Suprapubic skin (tissue), 4 donors: ENCODE data around the gene FAM228A. TPM values are rescaled to one million over a fixed set of nuclear protein-coding genes. Genes with fewer than 3 reads are reported as not detected.
"Not testable (repeated sequence)": the region's sequence is repeated elsewhere in the genome, so short reads cannot be mapped to it uniquely, and the experiment has no call there.

ENCODE experiments used
- DNase-seq, 2 donors: peaks; one replicate each; pipeline ENCODE4 v3.0.0-alpha.2; 2019; ENCODE audit warnings: low spot score in 2 of 2
- H3K27ac ChIP-seq: fragments of 200-600 bp; sonication (generic); one replicate; pipeline ENCODE4 v1.5.1; 2019
- H3K27me3 ChIP-seq: fragments of 200-600 bp; sonication (generic); one replicate; pipeline ENCODE4 v1.5.1; 2019
- H3K36me3 ChIP-seq: fragments of 200-600 bp; sonication (generic); one replicate; pipeline ENCODE4 v1.5.1; 2019
- H3K4me1 ChIP-seq: fragments of 200-600 bp; sonication (generic); one replicate; pipeline ENCODE4 v1.5.1; 2019
- H3K4me3 ChIP-seq: fragments of 200-600 bp; sonication (generic); one replicate; pipeline ENCODE4 v1.5.1; 2019; ENCODE audit warnings: mild to moderate bottlenecking
- H3K9me3 ChIP-seq: fragments of 200-600 bp; sonication (generic); one replicate; pipeline ENCODE4 v1.5.1; 2019
- CTCF ChIP-seq, 2 donors: fragments of 200-600 bp in 1 of 2; fragments of 450-650 bp in 1 of 2; sonication (generic) in 1 of 2; IDR thresholded peaks; one replicate each; pipeline ENCODE4 v1.5.1; 2016 to 2019; ENCODE audit warnings: antibody characterized with exemption in 2 of 2, mild to moderate bottlenecking in 1 of 2, moderate library complexity in 1 of 2
- EP300 ChIP-seq: sonication (generic); formaldehyde crosslinking; IDR thresholded peaks from one replicate; pipeline ENCODE4 v1.6.1; 2017; ENCODE audit warnings: antibody characterized with exemption
- POLR2A ChIP-seq, 2 donors: fragments of 450-650 bp; IDR thresholded peaks; one replicate each; pipeline ENCODE4 v1.6.1; 2017; ENCODE audit warnings: antibody characterized with exemption in 2 of 2, mild to moderate bottlenecking in 2 of 2, moderate library complexity in 2 of 2
- POLR2AphosphoS5 ChIP-seq, 3 donors: sonication (generic); formaldehyde crosslinking; IDR thresholded peaks; one replicate each; pipeline ENCODE4 v1.6.1; 2017; ENCODE audit warnings: antibody characterized with exemption in 3 of 3
- WGBS: methylation state at CpG from one replicate; pipeline ENCODE4 v1.1.5; 2018; 5-methylcytosine and 5-hydroxymethylcytosine counted together
- total RNA-seq, 4 donors: library from RNA; depleted of rRNA; stranded (reverse); fragments of >200 nt; gene quantifications; one replicate each; pipeline ENCODE4 v1.1.0, GENCODE V29; 2016

FAM228A gene
- total RNA-seq, 4 donors from 2014 or later: 0.72 to 0.89 TPM; not detected in 2

- no peak for DNase-seq
- Histone ChIP-seq H3K27ac (no peak overlapping the region), H3K4me1 (no peaks in the 10 kb centered on the region), H3K36me3 (no peaks in the 10 kb centered on the region), H3K4me3 (no peak overlapping the region), H3K27me3 (no peaks in the 10 kb centered on the region), H3K9me3 (no peaks in the 10 kb centered on the region)
- TF ChIP-seq POLR2AphosphoS5 (IDR thresholded peaks at IDR 0.05) (no peak), CTCF (IDR thresholded peaks at IDR 0.05) (no peak), EP300 (no peak), POLR2A (IDR thresholded peaks at IDR 0.05) (no peak)
- 80% methylated on average over 6 of the region's 6 CpGs for WGBS
Measured at GRCh38 chr2:24183366-24184069, 8.7 kb downstream of the FAM228A start.

- TF ChIP-seq POLR2AphosphoS5 (IDR thresholded peaks at IDR 0.05): no peak
- TF ChIP-seq CTCF (IDR thresholded peaks at IDR 0.05): no peak
- no peak for TF ChIP-seq POLR2A (IDR thresholded peaks at IDR 0.05)
- Histone ChIP-seq H3K4me1 (no peaks in the 10 kb centered on the region), H3K9me3 (no peaks in the 10 kb centered on the region), H3K4me3 (no peak overlapping the region), H3K36me3 (no peaks in the 10 kb centered on the region), H3K27me3 (no peaks in the 10 kb centered on the region), H3K27ac (no peak overlapping the region)
- no peak for DNase-seq
- 74% methylated on average over 10 of the region's 10 CpGs for WGBS
Measured at GRCh38 chr2:24189551-24189950, 14.7 kb downstream of the FAM228A start.

- H3K36me3 ChIP-seq: no peaks in the 10 kb centered on the region
- no peak for DNase-seq
- H3K4me1 ChIP-seq: no peaks in the 10 kb centered on the region
- H3K9me3 ChIP-seq: no peaks in the 10 kb centered on the region
- no peak for TF ChIP-seq EP300
- TF ChIP-seq POLR2AphosphoS5 (IDR thresholded peaks at IDR 0.05): no peak
- no peak for TF ChIP-seq CTCF (IDR thresholded peaks at IDR 0.05)
- TF ChIP-seq POLR2A (IDR thresholded peaks at IDR 0.05): no peak
- no peak overlapping the region for H3K27ac ChIP-seq
- H3K4me3 ChIP-seq: no peak overlapping the region
- H3K27me3 ChIP-seq: no peaks in the 10 kb centered on the region
- WGBS: 61% methylated on average over 7 of the region's 9 CpGs
Measured at GRCh38 chr2:24190503-24190902, 15.7 kb downstream of the FAM228A start.

- no peaks in the 10 kb centered on the region for H3K27me3 ChIP-seq
- DNase-seq: no peak
- no peaks in the 10 kb centered on the region for H3K4me1 ChIP-seq
- no peaks in the 10 kb centered on the region for H3K36me3 ChIP-seq
- no peak overlapping the region for H3K4me3 ChIP-seq
- WGBS: 88% methylated on average over 9 of the region's 9 CpGs
- TF ChIP-seq POLR2A (IDR thresholded peaks at IDR 0.05): no peak
- no peak for TF ChIP-seq CTCF (IDR thresholded peaks at IDR 0.05)
- TF ChIP-seq EP300: no peak
- TF ChIP-seq POLR2AphosphoS5 (IDR thresholded peaks at IDR 0.05): no peak
- H3K9me3 ChIP-seq: no peaks in the 10 kb centered on the region
- H3K27ac ChIP-seq: no peak overlapping the region
Measured at GRCh38 chr2:24191156-24191555, 16.3 kb downstream of the FAM228A start.

GRCh38 chr2:24191848-24192247 lies 17.0 kb downstream of the FAM228A start:
- no peak overlapping the region for H3K27ac ChIP-seq
- 59% methylated on average over 5 of the region's 5 CpGs for WGBS

GRCh38 chr2:24197213-24197612 lies 22.4 kb downstream of the FAM228A start:
- H3K27ac ChIP-seq, H3K27me3 ChIP-seq, H3K4me3 ChIP-seq, H3K9me3 ChIP-seq, H3K4me1 ChIP-seq, H3K36me3 ChIP-seq, DNase-seq: not testable (repeated sequence)
- WGBS: 97% methylated on average over 1 of the region's 1 CpG

More at GRCh38 chr2:24191848-24192247, 17.0 kb downstream of the FAM228A start:
- H3K36me3 ChIP-seq: no peaks in the 10 kb centered on the region
- no peak overlapping the region for H3K4me3 ChIP-seq
- DNase-seq: no peak
- H3K9me3 ChIP-seq: no peaks in the 10 kb centered on the region
- TF ChIP-seq CTCF (IDR thresholded peaks at IDR 0.05) (no peak), POLR2AphosphoS5 (IDR thresholded peaks at IDR 0.05) (no peak), EP300 (no peak)
- H3K4me1 ChIP-seq: no peaks in the 10 kb centered on the region
- H3K27me3 ChIP-seq: no peaks in the 10 kb centered on the region
